HepG2 (cell line): ENCODE data around the gene XAF1. TPM values are rescaled to one million over a fixed set of nuclear protein-coding genes. Genes with fewer than 3 reads are reported as not detected.

Experiments
- ARHGAP35 ChIP-seq: sonication (generic); formaldehyde crosslinking; IDR thresholded peaks from 2 replicates; pipeline ENCODE4 v1.9.0; 2022; ENCODE audit warnings: mild to moderate bottlenecking, inconsistent platforms, moderate library complexity, missing genetic modification reagents, borderline replicate concordance
- CREB3 ChIP-seq: sonication (generic); formaldehyde crosslinking; IDR thresholded peaks from 2 replicates; pipeline ENCODE4 v1.5.0; 2020; ENCODE audit warnings: missing genetic modification reagents
- HOXA5 ChIP-seq: sonication (generic); formaldehyde crosslinking; IDR thresholded peaks from 2 replicates; pipeline ENCODE4 v1.4.0; 2020; ENCODE audit warnings: missing genetic modification reagents
- IRF1 ChIP-seq: sonication (generic); formaldehyde crosslinking; IDR thresholded peaks from 2 replicates; pipeline ENCODE4 v1.4.0; 2020; ENCODE audit warnings: low read depth, mild to moderate bottlenecking, missing genetic modification reagents
- MYC ChIP-seq: sonication (generic); formaldehyde crosslinking; IDR thresholded peaks from 2 replicates; pipeline ENCODE4 v1.9.0; 2021; ENCODE audit warnings: missing genetic modification reagents, borderline replicate concordance
- NFIC ChIP-seq: IDR thresholded peaks from 2 replicates; pipeline ENCODE4 v1.6.1; 2012; ENCODE audit warnings: mild to moderate bottlenecking, low read length, inconsistent platforms
- PCBP2 ChIP-seq: fragments of 200-400 bp; formaldehyde crosslinking; optimal IDR thresholded peaks from 2 replicates; pipeline ENCODE3; 2018; ENCODE audit warnings: low read length, low read depth; ENCODE audit not compliant: poor library complexity, severe bottlenecking
- PRDM10 ChIP-seq: sonication (generic); formaldehyde crosslinking; IDR thresholded peaks from 2 replicates; pipeline ENCODE4 v1.4.0; 2020; ENCODE audit warnings: low read depth, missing genetic modification reagents
- REPIN1 ChIP-seq: sonication (generic); formaldehyde crosslinking; IDR thresholded peaks from 2 replicates; pipeline ENCODE4 v1.8.0; 2022; ENCODE audit warnings: missing genetic modification reagents, low read depth, mild to moderate bottlenecking, borderline replicate concordance
- REXO4 ChIP-seq: sonication (generic); formaldehyde crosslinking; IDR thresholded peaks from 2 replicates; pipeline ENCODE4 v1.8.0; 2022; ENCODE audit warnings: missing genetic modification reagents, mild to moderate bottlenecking, borderline replicate concordance
- RORA ChIP-seq: sonication (generic); formaldehyde crosslinking; IDR thresholded peaks from 2 replicates; pipeline ENCODE4 v1.5.0; 2020; ENCODE audit warnings: mild to moderate bottlenecking, missing genetic modification reagents, moderate library complexity
- ZEB1 ChIP-seq: IDR thresholded peaks from 2 replicates; pipeline ENCODE4 v1.6.1; 2012; ENCODE audit warnings: mild to moderate bottlenecking, low read depth, inconsistent platforms; ENCODE audit not compliant: insufficient replicate concordance
- ZFY ChIP-seq: sonication (generic); formaldehyde crosslinking; IDR thresholded peaks from 2 replicates; pipeline ENCODE4 v1.4.0; 2020; ENCODE audit warnings: missing genetic modification reagents
- ZNF10 ChIP-seq: sonication (generic); formaldehyde crosslinking; IDR thresholded peaks from 2 replicates; pipeline ENCODE4 v1.4.0; 2020; ENCODE audit warnings: mild to moderate bottlenecking, low read depth, missing genetic modification reagents, borderline replicate concordance
- ZNF335 ChIP-seq: sonication (generic); formaldehyde crosslinking; IDR thresholded peaks from 2 replicates; pipeline ENCODE4 v1.4.0; 2020; ENCODE audit warnings: missing genetic modification reagents
- ZNF562 ChIP-seq: sonication (generic); formaldehyde crosslinking; IDR thresholded peaks from 2 replicates; pipeline ENCODE4 v1.8.0; 2022; ENCODE audit warnings: missing genetic modification reagents, borderline replicate concordance
- ZNF615 ChIP-seq: sonication (generic); formaldehyde crosslinking; IDR thresholded peaks from 2 replicates; pipeline ENCODE4 v1.5.0; 2020; ENCODE audit warnings: mild to moderate bottlenecking, missing genetic modification reagents, borderline replicate concordance
- polyA plus RNA-seq, 8 experiments: library from polyadenylated mRNA; depleted of rRNA in 3 of 8; stranded (reverse) in 7 of 8; unstranded in 1 of 8; fragments of >200 nt; fragmentation: Illumina TruSeq in 4 of 8; extraction: Trizol in 4 of 8; gene quantifications; 2 replicates each; pipeline versions ENCODE4 v1.2.1 to v1.2.3, GENCODE V29; 2011 to 2016; ENCODE audit warnings: low read depth in 4 of 8, missing spikeins in 1 of 8, mixed read lengths in 1 of 8; ENCODE audit not compliant: insufficient read depth in 1 of 8
- total RNA-seq, 5 experiments: library from RNA; depleted of rRNA; stranded (reverse); fragments of >200 nt; fragmentation: Illumina TruSeq; extraction: Trizol; gene quantifications; 2 replicates each; pipeline ENCODE4 v1.2.3, GENCODE V29; 2016; ENCODE audit warnings: low read depth in 1 of 5
- TF ChIP-seq, protein P1 (sequence below): sonication (generic); formaldehyde crosslinking; IDR thresholded peaks from 2 replicates; pipeline ENCODE4 v1.4.0; 2020; ENCODE audit warnings: missing genetic modification reagents, mild to moderate bottlenecking, borderline replicate concordance
- TF ChIP-seq, protein P2 (sequence below): sonication (generic); formaldehyde crosslinking; IDR thresholded peaks from 2 replicates; pipeline ENCODE4 v1.8.1; 2023; ENCODE audit warnings: mild to moderate bottlenecking, inconsistent platforms, moderate library complexity, missing genetic modification reagents, borderline replicate concordance

The XAF1 gene
- total and polyA plus RNA-seq, 2 of the 13 experiments (the other 11 are each of a cell fraction or from before 2014, with no cell fraction given), result 1.2 to 2.4 TPM

DNA sequence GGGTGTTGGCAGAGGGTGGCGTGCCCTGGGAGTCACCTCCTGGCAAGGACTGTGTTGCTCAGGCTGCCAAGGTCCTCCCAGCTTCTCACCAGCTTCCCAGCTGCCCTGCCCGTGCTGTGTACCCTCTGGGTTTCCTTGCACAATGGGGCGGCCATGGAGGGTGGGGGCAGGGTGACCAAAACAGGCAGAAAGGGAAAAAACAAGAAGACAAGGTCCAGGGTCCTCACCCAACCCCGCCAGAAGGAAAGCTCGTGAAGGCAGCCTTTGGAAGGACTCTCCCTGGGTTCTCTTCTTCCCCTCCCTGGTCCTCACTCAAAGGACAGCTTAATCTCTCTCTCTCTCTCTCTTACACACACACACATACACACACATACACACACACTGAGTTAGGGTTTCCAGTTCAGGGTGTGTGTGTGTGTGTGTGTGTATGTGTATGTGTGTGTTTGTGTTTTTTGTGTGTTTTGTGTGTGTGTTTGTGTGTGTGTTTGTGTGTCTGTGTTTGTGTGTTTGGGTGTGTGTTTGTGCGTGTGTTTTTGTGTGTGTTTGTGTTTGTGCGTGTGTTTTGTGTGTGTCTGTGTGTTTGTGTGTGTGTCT is 44.7 kb upstream of the XAF1 start (continued):
- TF ChIP-seq MYC (CRISPR knock-in tag) (no peak; the same call in 1 of the 2 replicates), PCBP2 (no peak), RORA (CRISPR knock-in tag) (no peak), ZNF335 (CRISPR knock-in tag) (no peak), NFIC (no peak), REPIN1 (CRISPR knock-in tag) (no peak), HOXA5 (no peak), REXO4 (CRISPR knock-in tag) (no peak), ZNF562 (no peak), ZNF10 (CRISPR knock-in tag) (no peak), ZEB1 (no peak), CREB3 (CRISPR knock-in tag) (no peak), ARHGAP35 (CRISPR knock-in tag) (no peak), IRF1 (no peak), PRDM10 (CRISPR knock-in tag) (no peak), ZFY (CRISPR knock-in tag) (no peak), ZNF615 (CRISPR knock-in tag) (no peak)
- TF ChIP-seq, protein P1, sequence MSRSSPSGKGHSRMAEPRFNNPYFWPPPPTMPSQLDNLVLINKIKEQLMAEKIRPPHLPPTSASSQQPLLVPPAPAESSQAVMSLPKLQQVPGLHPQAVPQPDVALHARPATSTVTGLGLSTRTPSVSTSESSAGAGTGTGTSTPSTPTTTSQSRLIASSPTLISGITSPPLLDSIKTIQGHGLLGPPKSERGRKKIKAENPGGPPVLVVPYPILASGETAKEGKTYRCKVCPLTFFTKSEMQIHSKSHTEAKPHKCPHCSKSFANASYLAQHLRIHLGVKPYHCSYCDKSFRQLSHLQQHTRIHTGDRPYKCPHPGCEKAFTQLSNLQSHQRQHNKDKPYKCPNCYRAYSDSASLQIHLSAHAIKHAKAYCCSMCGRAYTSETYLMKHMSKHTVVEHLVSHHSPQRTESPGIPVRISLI (CRISPR knock-in tag), result peak; percentile 78
- TF ChIP-seq, protein P2, sequence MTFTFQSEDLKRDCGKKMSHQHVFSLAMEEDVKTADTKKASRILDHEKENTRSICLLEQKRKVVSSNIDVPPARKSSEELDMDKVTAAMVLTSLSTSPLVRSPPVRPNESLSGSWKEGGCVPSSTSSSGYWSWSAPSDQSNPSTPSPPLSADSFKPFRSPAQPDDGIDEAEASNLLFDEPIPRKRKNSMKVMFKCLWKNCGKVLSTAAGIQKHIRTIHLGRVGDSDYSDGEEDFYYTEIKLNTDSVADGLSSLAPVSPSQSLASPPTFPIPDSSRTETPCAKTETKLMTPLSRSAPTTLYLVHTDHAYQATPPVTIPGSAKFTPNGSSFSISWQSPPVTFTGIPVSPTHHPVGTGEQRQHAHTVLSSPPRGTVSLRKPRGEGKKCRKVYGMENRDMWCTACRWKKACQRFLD (CRISPR knock-in tag), result no peak
